C4-2B (cell line): ENCODE data around the gene ROBO3.

Experiments
- ZFX ChIP-seq: fragments of 450-650 bp; IDR thresholded peaks from 2 replicates; pipeline ENCODE4 v1.6.1; 2017
- TF ChIP-seq, protein P1 (sequence below): fragments of 450-650 bp; conservative IDR thresholded peaks from 2 replicates; pipeline ENCODE4 v1.5.1; 2017; ENCODE audit warnings: mild to moderate bottlenecking

DNA sequence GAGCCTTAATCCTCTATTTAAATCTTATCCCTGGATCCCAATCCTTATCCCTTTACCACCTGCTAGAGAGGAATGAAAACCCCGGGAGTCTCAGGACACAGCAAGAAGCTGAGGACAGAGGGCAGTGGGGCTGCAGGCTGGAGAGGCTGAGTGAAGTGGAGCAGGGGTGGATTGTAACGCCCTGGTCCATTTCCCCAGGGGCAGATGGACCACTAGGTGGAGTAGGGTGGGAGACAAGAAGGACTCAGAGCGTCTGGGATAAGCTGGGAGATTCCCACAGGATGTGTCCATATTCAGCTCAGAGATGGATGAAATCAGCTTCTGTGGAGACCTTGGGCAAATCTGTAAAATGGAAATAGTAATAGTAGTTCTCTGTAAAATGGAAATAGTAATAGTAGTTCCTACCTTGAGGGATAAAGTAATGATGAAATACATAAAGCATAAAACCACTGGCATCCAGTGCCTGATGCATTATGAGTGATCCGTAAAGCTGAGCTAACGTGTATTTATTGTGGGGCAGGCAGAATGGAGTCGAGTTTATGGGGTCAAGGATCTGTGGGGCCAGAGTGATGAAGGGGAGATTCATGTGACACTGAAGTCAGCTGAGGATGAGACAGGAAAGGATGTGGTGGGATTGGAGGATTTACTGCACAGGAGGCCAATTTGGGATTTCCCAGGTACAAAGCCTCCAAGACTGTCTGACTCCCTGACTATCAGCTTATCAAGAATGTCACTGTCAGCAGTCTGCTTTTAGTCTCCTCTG lies 34.3 kb downstream of the ROBO3 start:
- TF ChIP-seq, protein P1, sequence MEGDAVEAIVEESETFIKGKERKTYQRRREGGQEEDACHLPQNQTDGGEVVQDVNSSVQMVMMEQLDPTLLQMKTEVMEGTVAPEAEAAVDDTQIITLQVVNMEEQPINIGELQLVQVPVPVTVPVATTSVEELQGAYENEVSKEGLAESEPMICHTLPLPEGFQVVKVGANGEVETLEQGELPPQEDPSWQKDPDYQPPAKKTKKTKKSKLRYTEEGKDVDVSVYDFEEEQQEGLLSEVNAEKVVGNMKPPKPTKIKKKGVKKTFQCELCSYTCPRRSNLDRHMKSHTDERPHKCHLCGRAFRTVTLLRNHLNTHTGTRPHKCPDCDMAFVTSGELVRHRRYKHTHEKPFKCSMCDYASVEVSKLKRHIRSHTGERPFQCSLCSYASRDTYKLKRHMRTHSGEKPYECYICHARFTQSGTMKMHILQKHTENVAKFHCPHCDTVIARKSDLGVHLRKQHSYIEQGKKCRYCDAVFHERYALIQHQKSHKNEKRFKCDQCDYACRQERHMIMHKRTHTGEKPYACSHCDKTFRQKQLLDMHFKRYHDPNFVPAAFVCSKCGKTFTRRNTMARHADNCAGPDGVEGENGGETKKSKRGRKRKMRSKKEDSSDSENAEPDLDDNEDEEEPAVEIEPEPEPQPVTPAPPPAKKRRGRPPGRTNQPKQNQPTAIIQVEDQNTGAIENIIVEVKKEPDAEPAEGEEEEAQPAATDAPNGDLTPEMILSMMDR, result no peak
- TF ChIP-seq ZFX, result no peak
